Measurements from ENCODE around the gene ZNF526.

- TF ChIP-seq POLR2AphosphoS5 (IDR thresholded peaks at IDR 0.05; ENCODE audit: low read depth, low read length) (no peak), TAF1 (IDR thresholded peaks at IDR 0.05; ENCODE audit: borderline replicate concordance, low read depth, low read length) (no peak), POLR2A (IDR thresholded peaks at IDR 0.05; ENCODE audit: low read depth, low read length) (no peak)
These were observed 52.4 kb downstream of the ZNF526 start for GRCh38 chr19:42272535-42272897.
